B cell (primary cell): Measurements from ENCODE around the gene FANCC. TPM values are rescaled to one million over a fixed set of nuclear protein-coding genes. Genes with fewer than 3 reads are reported as not detected.

Source experiments
- ATAC-seq: fragments of 200-7000 bp; cut with Tn5 transposase; one replicate; pipeline ENCODE4 v1.10.0; 2021; ENCODE audit warnings: low read depth, mild to moderate bottlenecking, moderate number of reproducible peaks, moderate library complexity
- CTCF ChIA-PET: fragments of 350-600 bp; sonication (Branson Sonifier 250); formaldehyde crosslinking; loops from one replicate; lab custom pipeline; 2021; ENCODE audit warnings: antibody characterized with exemption, inconsistent platforms; lab: Charles Lee
- POLR2A ChIA-PET: fragments of 350-600 bp; sonication (Branson Sonifier 250); formaldehyde crosslinking; loops from one replicate; lab custom pipeline; 2021; ENCODE audit warnings: antibody characterized with exemption; lab: Charles Lee
- DNase-seq: peaks from one replicate; pipeline ENCODE4 v3.0.0; 2013
- H2AFZ ChIP-seq: 2 replicates; pipeline ENCODE4 v1.6.1; 2012; ENCODE audit warnings: mild to moderate bottlenecking, low read depth, low read length; ENCODE audit not compliant: insufficient read depth, poor library complexity, severe bottlenecking
- H3K27ac ChIP-seq, 2 donors: 1 replicate in 1 of 2; 2 replicates in 1 of 2; pipeline ENCODE4 v1.5.1; 2012 to 2013; ENCODE audit warnings: low read length in 2 of 2, mild to moderate bottlenecking in 2 of 2, moderate library complexity in 1 of 2
- H3K27me3 ChIP-seq, 4 experiments: fragments of 200-600 bp in 1 of 4; sonication (generic) in 1 of 4; replicated peaks in 1 of 4; 1 replicate in 2 of 4; 2 replicates in 2 of 4; pipeline versions ENCODE4 v1.6.1 to v1.7.0; 2013 to 2016; ENCODE audit warnings: low read length in 3 of 4, mild to moderate bottlenecking in 2 of 4, mixed read lengths in 1 of 4, moderate library complexity in 1 of 4; ENCODE audit not compliant: insufficient read depth in 4 of 4, control insufficient read depth in 3 of 4; ENCODE audit errors: control extremely low read depth in 1 of 4
- H3K36me3 ChIP-seq, 2 experiments: replicated peaks in 1 of 2; 1 replicate in 1 of 2; 2 replicates in 1 of 2; pipeline versions ENCODE4 v1.6.1 to v1.7.1; 2013; ENCODE audit warnings: low read length in 1 of 2; ENCODE audit not compliant: insufficient read depth in 2 of 2, control insufficient read depth in 1 of 2; ENCODE audit errors: control extremely low read depth in 1 of 2, extremely low read depth in 1 of 2
- H3K4me1 ChIP-seq, 2 donors: fragments of 200-600 bp in 1 of 2; sonication (generic) in 1 of 2; 1 replicate in 1 of 2; 2 replicates in 1 of 2; pipeline versions ENCODE4 v1.5.1 to v1.6.1; 2013 to 2017; ENCODE audit warnings: low read length in 2 of 2; ENCODE audit not compliant: control insufficient read depth in 2 of 2, insufficient read depth in 2 of 2
- H3K4me2 ChIP-seq: replicated peaks from 2 replicates; pipeline ENCODE3; 2012; ENCODE audit warnings: mild to moderate bottlenecking, low read depth, low read length; ENCODE audit not compliant: poor library complexity, severe bottlenecking
- H3K4me3 ChIP-seq, 5 experiments: fragments of 200-600 bp in 1 of 5; sonication (generic) in 1 of 5; 1 replicate in 3 of 5; 2 replicates in 2 of 5; pipeline versions ENCODE4 v1.5.1 to v1.7.0; 2011 to 2016; ENCODE audit warnings: low read length in 4 of 5, mild to moderate bottlenecking in 4 of 5, low read depth in 2 of 5, control low read depth in 1 of 5, moderate library complexity in 1 of 5; ENCODE audit not compliant: insufficient read depth in 1 of 5; ENCODE audit errors: control extremely low read depth in 1 of 5, extremely low read depth in 1 of 5
- H3K79me2 ChIP-seq: fragments of 200-600 bp; sonication (generic); one replicate; pipeline ENCODE4 v1.6.0; 2016; ENCODE audit warnings: low read length; ENCODE audit not compliant: control insufficient read depth, insufficient read depth
- H3K9ac ChIP-seq: fragments of 200-600 bp; sonication (generic); 2 replicates; pipeline ENCODE4 v1.6.1; 2017; ENCODE audit warnings: mild to moderate bottlenecking, low read length, moderate library complexity
- H3K9me3 ChIP-seq, 3 donors: one replicate each; pipeline versions ENCODE4 v1.6.1 to v1.7.1; 2013; ENCODE audit warnings: low read length in 2 of 3; ENCODE audit not compliant: control insufficient read depth in 2 of 3, insufficient read depth in 1 of 3; ENCODE audit errors: control extremely low read depth in 1 of 3
- H4K20me1 ChIP-seq: 2 replicates; pipeline ENCODE4 v1.6.0; 2012; ENCODE audit warnings: mild to moderate bottlenecking, low read length; ENCODE audit not compliant: insufficient read depth, control insufficient read depth, poor library complexity, severe bottlenecking
- H3K27ac Mint-ChIP-seq: one replicate; pipeline ENCODE4 v1.8.0; 2021; ENCODE audit warnings: mixed read lengths
- H3K27me3 Mint-ChIP-seq: one replicate; pipeline ENCODE4 v1.8.0; 2021; ENCODE audit warnings: mixed read lengths
- H3K4me1 Mint-ChIP-seq: one replicate; pipeline ENCODE4 v1.8.0; 2021; ENCODE audit warnings: mixed read lengths
- H3K4me3 Mint-ChIP-seq: one replicate; pipeline ENCODE4 v1.8.0; 2021; ENCODE audit warnings: mixed read lengths
- H3K9me3 Mint-ChIP-seq: one replicate; pipeline ENCODE4 v1.8.0; 2022; ENCODE audit warnings: mixed read lengths; ENCODE audit not compliant: insufficient read depth
- CTCF ChIP-seq: fragments of 200-600 bp; IDR thresholded peaks from one replicate; pipeline ENCODE4 v1.8.0; 2022; ENCODE audit warnings: antibody characterized with exemption, mild to moderate bottlenecking
- EZH2 ChIP-seq: IDR thresholded peaks from 2 replicates; pipeline ENCODE4 v1.6.1; 2012; ENCODE audit warnings: borderline replicate concordance, low read depth, mild to moderate bottlenecking, moderate library complexity, low read length; ENCODE audit not compliant: insufficient read depth, poor library complexity, severe bottlenecking
- WGBS: methylation state at CpG from one replicate; pipeline ENCODE4 v1.1.5; 2013; ENCODE audit warnings: missing lambda C conversion rate; ENCODE audit not compliant: insufficient coverage; 5-methylcytosine and 5-hydroxymethylcytosine counted together
- intact Hi-C: fragments of 100-400 bp; cut with micrococcal nuclease; formaldehyde crosslinking; loops from one replicate; pipeline ENCODE4 v1.10.0; 2022
- polyA plus RNA-seq: library from polyadenylated mRNA; depleted of rRNA; stranded (reverse); fragments of >200 nt; gene quantifications from 2 replicates; pipeline ENCODE4 v1.2.3, GENCODE V29; 2012
- total RNA-seq, 2 donors: library from RNA; stranded (reverse); fragments of 120-200 nt in 1 of 2; gene quantifications; 1 replicate in 1 of 2; 2 replicates in 1 of 2; pipeline versions ENCODE4 v1.2.3 to v1.2.4, GENCODE V29; 2013 to 2022

Gene FANCC
- total and polyA plus RNA-seq, 2 donors (not counting 1 experiment from before 2014, with no cell fraction given), result 1.8 to 11.1 TPM

- Mint-ChIP-seq H3K4me1 (peaks cover 4% of the 10 kb centered on the region), H3K4me3 (no peak overlapping the region), H3K27ac (no peak overlapping the region), H3K27me3 (peaks cover 41% of the 10 kb centered on the region), H3K9me3 (no peaks in the 10 kb centered on the region)
- no peak overlapping the region for H2AFZ ChIP-seq
- 99% methylated on average over 23 of the region's 25 CpGs for WGBS
- H3K79me2 ChIP-seq, result no peaks in the 10 kb centered on the region
- DNase-seq, result no peak
- no peaks in the 10 kb centered on the region for H4K20me1 ChIP-seq
- intact Hi-C loops, result no loop called here
- H3K9me3 ChIP-seq, result peaks cover 0 to 15% (median 0%) of the 10 kb centered on the region in 3 donors
- ATAC-seq, result no peak
- H3K27me3 ChIP-seq, result peaks cover 0 to 19% (median 4%) of the 10 kb centered on the region in 4 experiments
- H3K9ac ChIP-seq, result no peak overlapping the region
- H3K4me1 ChIP-seq, result peaks cover 0 to 4% of the 10 kb centered on the region in 2 donors
- H3K4me3 ChIP-seq, result no peak overlapping the region
- no peak overlapping the region for H3K27ac ChIP-seq
- ChIA-PET CTCF (no interaction called here), POLR2A (no interaction called here)
- TF ChIP-seq CTCF (no peak), EZH2 (no peak)
- no peaks in the 10 kb centered on the region for H3K36me3 ChIP-seq
- H3K4me2 ChIP-seq, result no peak overlapping the region
Measured at GRCh38 chr9:95351051-95351450, 33.5 kb upstream of the FANCC start.

GRCh38 chr9:95350266-95350665, 32.8 kb upstream of the FANCC start:
- peaks cover 37% of the 10 kb centered on the region for H3K27me3 Mint-ChIP-seq
- no peaks in the 10 kb centered on the region for H3K9me3 Mint-ChIP-seq
- DNase-seq (no peak), ATAC-seq (no peak)
- TF ChIP-seq CTCF (no peak), EZH2 (no peak)
- WGBS, result 61% methylated on average over 17 of the region's 18 CpGs
- ChIA-PET POLR2A (no interaction called here), CTCF (no interaction called here)
- Histone ChIP-seq H3K4me3 (no peak overlapping the region), H4K20me1 (no peaks in the 10 kb centered on the region), H2AFZ (no peak overlapping the region), H3K79me2 (no peaks in the 10 kb centered on the region), H3K9ac (no peak overlapping the region), H3K27ac (no peak overlapping the region), H3K4me2 (no peak overlapping the region), H3K9me3 (peaks cover 0 to 15% (median 0%) of the 10 kb centered on the region in 3 donors), H3K36me3 (no peaks in the 10 kb centered on the region), H3K27me3 (peaks cover 0 to 19% (median 2%) of the 10 kb centered on the region in 4 experiments), H3K4me1 (peaks cover 0 to 4% of the 10 kb centered on the region in 2 donors)
- intact Hi-C loops, result no loop called here
- H3K4me1 Mint-ChIP-seq, result peaks cover 4% of the 10 kb centered on the region
- no peak overlapping the region for H3K4me3 Mint-ChIP-seq
- H3K27ac Mint-ChIP-seq, result no peak overlapping the region
